Suprapubic skin (tissue), 4 donors: ENCODE data around the gene IL1A.

ENCODE experiments used
- CTCF ChIP-seq, 2 donors: fragments of 200-600 bp in 1 of 2; fragments of 450-650 bp in 1 of 2; sonication (generic) in 1 of 2; IDR thresholded peaks; one replicate each; pipeline ENCODE4 v1.5.1; 2016 to 2019; ENCODE audit warnings: antibody characterized with exemption in 2 of 2, mild to moderate bottlenecking in 1 of 2, moderate library complexity in 1 of 2
- EP300 ChIP-seq: sonication (generic); formaldehyde crosslinking; IDR thresholded peaks from one replicate; pipeline ENCODE4 v1.6.1; 2017; ENCODE audit warnings: antibody characterized with exemption
- POLR2A ChIP-seq, 2 donors: fragments of 450-650 bp; IDR thresholded peaks; one replicate each; pipeline ENCODE4 v1.6.1; 2017; ENCODE audit warnings: antibody characterized with exemption in 2 of 2, mild to moderate bottlenecking in 2 of 2, moderate library complexity in 2 of 2
- POLR2AphosphoS5 ChIP-seq, 3 donors: sonication (generic); formaldehyde crosslinking; IDR thresholded peaks; one replicate each; pipeline ENCODE4 v1.6.1; 2017; ENCODE audit warnings: antibody characterized with exemption in 3 of 3

GRCh38 chr2:112794131-112794733 is 9.9 kb upstream of the IL1A start:
- peak in 2 of 3 donors; percentile 44 to 88 for TF ChIP-seq POLR2AphosphoS5 (IDR thresholded peaks at IDR 0.05)
- TF ChIP-seq CTCF (IDR thresholded peaks at IDR 0.05), result no peak
- TF ChIP-seq POLR2A (IDR thresholded peaks at IDR 0.05), result no peak
- TF ChIP-seq EP300, result no peak
